BE2C (cell line): ENCODE data around the gene DYNAP. TPM values are rescaled to one million over a fixed set of nuclear protein-coding genes. Genes with fewer than 3 reads are reported as not detected.

Source experiments
- DNase-seq: peaks from one replicate; pipeline ENCODE4 v3.0.0-alpha.2; 2020
- H3K27me3 ChIP-seq: fragments of 250-450 bp; sonication (Bioruptor Pico); 2 replicates; pipeline ENCODE4 v1.5.1; 2020; ENCODE audit warnings: mild to moderate bottlenecking
- H3K36me3 ChIP-seq: fragments of 250-450 bp; sonication (Bioruptor Pico); 2 replicates; pipeline ENCODE4 v1.5.1; 2020; ENCODE audit warnings: mild to moderate bottlenecking
- H3K4me1 ChIP-seq: fragments of 250-450 bp; sonication (Bioruptor Pico); 2 replicates; pipeline ENCODE4 v1.5.1; 2020
- H3K4me3 ChIP-seq: 2 replicates; pipeline ENCODE4 v1.5.1; 2011; ENCODE audit warnings: low read depth, low read length
- H3K9me3 ChIP-seq: fragments of 250-450 bp; sonication (Bioruptor Pico); 2 replicates; pipeline ENCODE4 v1.5.1; 2020
- CTCF ChIP-seq: IDR thresholded peaks from 2 replicates; pipeline ENCODE4 v1.5.1; 2012; ENCODE audit warnings: mild to moderate bottlenecking, low read depth, low read length
- polyA plus RNA-seq: library from polyadenylated mRNA; unstranded; fragments of >200 nt; gene quantifications from one replicate; pipeline ENCODE4 v1.2.1, GENCODE V29; 2012; ENCODE audit warnings: low read depth, missing spikeins; ENCODE audit not compliant: insufficient read length, insufficient read depth

Gene DYNAP
- polyA plus RNA-seq, result not detected

GRCh38 chr18:54590945-54591344 is at the start of gene DYNAP:
TSS of gene DYNAP (plus strand) at chr18:54591245. CDS start at chr18:54591283, 38 bp downstream.
- no peaks in the 10 kb centered on the region for H3K36me3 ChIP-seq
- DNase-seq, result no peak
- H3K4me1 ChIP-seq, result no peaks in the 10 kb centered on the region
- TF ChIP-seq CTCF, result no peak
- H3K9me3 ChIP-seq, result no peaks in the 10 kb centered on the region
- H3K27me3 ChIP-seq, result no peaks in the 10 kb centered on the region
- H3K4me3 ChIP-seq, result no peak within 1 kb of the TSS

GRCh38 chr18:54551590-54551989 is 39.5 kb upstream of the DYNAP start:
- no peak overlapping the region for H3K4me3 ChIP-seq
- no peaks in the 10 kb centered on the region for H3K9me3 ChIP-seq
- no peaks in the 10 kb centered on the region for H3K36me3 ChIP-seq
- no peak for DNase-seq
- H3K27me3 ChIP-seq, result no peaks in the 10 kb centered on the region
- no peak for TF ChIP-seq CTCF
- no peaks in the 10 kb centered on the region for H3K4me1 ChIP-seq

- Histone ChIP-seq H3K9me3 (no peaks in the 10 kb centered on the region), H3K27me3 (no peaks in the 10 kb centered on the region), H3K4me1 (no peaks in the 10 kb centered on the region), H3K4me3 (no peak overlapping the region), H3K36me3 (no peaks in the 10 kb centered on the region)
- TF ChIP-seq CTCF, result no peak
- no peak for DNase-seq
These were observed 35.8 kb upstream of the DYNAP start for GRCh38 chr18:54555286-54555685.

GRCh38 chr18:54555996-54556395 is 35.0 kb upstream of the DYNAP start:
- Histone ChIP-seq H3K36me3 (no peaks in the 10 kb centered on the region), H3K4me3 (no peak overlapping the region), H3K27me3 (no peaks in the 10 kb centered on the region), H3K4me1 (no peaks in the 10 kb centered on the region), H3K9me3 (no peaks in the 10 kb centered on the region)
- DNase-seq, result no peak
- no peak for TF ChIP-seq CTCF

- Histone ChIP-seq H3K9me3 (no peaks in the 10 kb centered on the region), H3K4me1 (no peaks in the 10 kb centered on the region), H3K27me3 (no peaks in the 10 kb centered on the region), H3K4me3 (no peak overlapping the region), H3K36me3 (no peaks in the 10 kb centered on the region)
- no peak for DNase-seq
- TF ChIP-seq CTCF, result no peak
These were observed 33.1 kb upstream of the DYNAP start for GRCh38 chr18:54557958-54558357.

- H3K36me3 ChIP-seq, result no peaks in the 10 kb centered on the region
- H3K27me3 ChIP-seq, result no peaks in the 10 kb centered on the region
- no peak for DNase-seq
- no peak overlapping the region for H3K4me3 ChIP-seq
- H3K4me1 ChIP-seq, result no peaks in the 10 kb centered on the region
- no peaks in the 10 kb centered on the region for H3K9me3 ChIP-seq
- peak; percentile 52 for TF ChIP-seq CTCF
These were observed 32.1 kb upstream of the DYNAP start for GRCh38 chr18:54558609-54559585.
